ENCODE results near the gene DSTN. TPM values are rescaled to one million over a fixed set of nuclear protein-coding genes. Genes with fewer than 3 reads are reported as not detected.
A peak's percentile ranks its signal among the peaks of the same experiment; 100 is the strongest.

The DSTN gene
- total and polyA plus RNA-seq, 8 donors: 334 to 1,254 (median 577) TPM

DNA sequence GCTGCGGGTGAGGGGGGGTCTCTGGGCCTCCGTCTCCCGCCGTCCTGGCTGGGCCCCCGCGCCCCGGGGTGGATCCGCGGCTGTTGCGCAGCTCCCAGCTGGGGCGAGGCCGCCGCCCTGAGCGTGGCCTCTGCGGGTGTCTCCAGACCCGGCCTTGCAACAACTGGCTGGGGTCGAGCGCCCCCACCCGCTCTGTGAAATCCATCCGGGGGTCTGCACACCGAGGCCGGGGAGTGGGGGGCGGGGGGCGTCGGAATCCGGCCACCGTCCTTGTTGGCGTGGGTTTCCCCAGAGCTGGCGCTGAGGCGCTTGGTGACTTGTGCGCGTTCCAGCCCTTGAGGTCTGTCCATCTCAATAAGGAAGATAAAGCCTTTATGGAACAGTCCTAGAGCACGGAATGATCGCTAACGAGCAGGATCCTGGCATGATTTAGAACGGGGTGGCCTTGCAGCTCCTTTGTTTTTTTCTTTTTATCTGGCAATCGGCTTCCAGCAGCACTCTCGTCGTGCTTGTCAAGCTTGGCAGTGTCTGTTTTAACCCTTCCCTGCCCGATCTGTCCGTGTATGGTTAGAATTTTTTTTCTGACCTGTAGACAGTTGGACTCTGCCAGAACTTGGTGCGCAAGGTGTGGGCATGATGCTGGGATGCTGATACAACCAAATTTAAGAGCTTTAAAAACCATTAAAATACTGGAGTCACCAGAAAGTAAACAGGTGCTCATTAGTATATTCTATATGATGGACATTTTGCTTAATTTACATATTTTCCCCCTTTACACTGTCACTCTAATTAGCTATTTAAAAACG lies 675 bp downstream of the DSTN start:
- Histone ChIP-seq H3K4me3 (peak overlapping the region; percentile 70 to 98 (median 92)), H3K27me3 (no peaks in the 10 kb centered on the region), H3K4me1 (peaks cover 15 to 62% (median 47%) of the 10 kb centered on the region in 4 donors), H3K27ac (peak overlapping the region; percentile 95 to 100 (median 99)), H3K36me3 (peaks cover 0 to 11% (median 5%) of the 10 kb centered on the region in 4 donors), H3K9me3 (no peaks in the 10 kb centered on the region)
- WGBS, 5 donors: 0 to 2% (median 1%) methylated on average over 19 to 43 of the region's 43 CpGs
- peak; percentile 58 to 85 for DNase-seq
- intact Hi-C loops (cut with DNase I; ENCODE audit: low total_unique reads): no loop called here
- TF ChIP-seq EP300 (IDR thresholded peaks at IDR 0.05) (no peak), POLR2AphosphoS5 (IDR thresholded peaks at IDR 0.05) (peak in 2 of 3 donors; percentile 62 to 81), POLR2A (IDR thresholded peaks at IDR 0.05) (peak in 1 of 4 donors; percentile 25)
- TF ChIP-seq, protein P1, sequence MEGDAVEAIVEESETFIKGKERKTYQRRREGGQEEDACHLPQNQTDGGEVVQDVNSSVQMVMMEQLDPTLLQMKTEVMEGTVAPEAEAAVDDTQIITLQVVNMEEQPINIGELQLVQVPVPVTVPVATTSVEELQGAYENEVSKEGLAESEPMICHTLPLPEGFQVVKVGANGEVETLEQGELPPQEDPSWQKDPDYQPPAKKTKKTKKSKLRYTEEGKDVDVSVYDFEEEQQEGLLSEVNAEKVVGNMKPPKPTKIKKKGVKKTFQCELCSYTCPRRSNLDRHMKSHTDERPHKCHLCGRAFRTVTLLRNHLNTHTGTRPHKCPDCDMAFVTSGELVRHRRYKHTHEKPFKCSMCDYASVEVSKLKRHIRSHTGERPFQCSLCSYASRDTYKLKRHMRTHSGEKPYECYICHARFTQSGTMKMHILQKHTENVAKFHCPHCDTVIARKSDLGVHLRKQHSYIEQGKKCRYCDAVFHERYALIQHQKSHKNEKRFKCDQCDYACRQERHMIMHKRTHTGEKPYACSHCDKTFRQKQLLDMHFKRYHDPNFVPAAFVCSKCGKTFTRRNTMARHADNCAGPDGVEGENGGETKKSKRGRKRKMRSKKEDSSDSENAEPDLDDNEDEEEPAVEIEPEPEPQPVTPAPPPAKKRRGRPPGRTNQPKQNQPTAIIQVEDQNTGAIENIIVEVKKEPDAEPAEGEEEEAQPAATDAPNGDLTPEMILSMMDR (IDR thresholded peaks at IDR 0.05): no peak

DNA sequence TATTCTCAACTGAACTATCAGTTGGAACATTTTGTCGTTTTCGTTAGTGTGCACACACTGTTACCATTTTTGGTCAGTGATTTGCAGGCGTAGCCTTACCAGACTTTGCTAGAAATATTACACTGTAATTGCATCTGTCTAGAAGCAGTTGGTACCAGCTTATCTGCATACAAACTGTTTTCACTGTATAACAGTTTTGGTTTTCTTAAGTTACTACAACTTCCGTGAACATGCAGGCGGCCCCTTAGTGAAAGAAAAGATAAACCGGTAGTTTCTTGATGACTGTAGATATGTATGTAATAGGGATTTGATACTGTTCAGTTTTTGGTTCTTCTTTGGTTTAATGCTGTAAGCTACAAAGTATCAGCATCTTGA lies 1.3 kb downstream of the DSTN start:
- intact Hi-C loops (cut with DNase I; ENCODE audit: low total_unique reads): no loop called here
- TF ChIP-seq POLR2A (IDR thresholded peaks at IDR 0.05): no peak
- peak in 1 of 3 donors; percentile 39 for TF ChIP-seq POLR2AphosphoS5 (IDR thresholded peaks at IDR 0.05)
- Histone ChIP-seq H3K4me1 (peaks cover 19 to 68% (median 49%) of the 10 kb centered on the region in 4 donors), H3K27ac (peak overlapping the region in 4 of 5 donors; percentile 95 to 100 (median 100)), H3K36me3 (peaks cover 0 to 11% (median 5%) of the 10 kb centered on the region in 4 donors), H3K4me3 (peak overlapping the region; percentile 70 to 98 (median 92)), H3K27me3 (no peaks in the 10 kb centered on the region), H3K9me3 (no peaks in the 10 kb centered on the region)
- peak in 1 of 2 donors; percentile 37 for DNase-seq
- WGBS, 5 donors: 6 to 10% (median 7%) methylated on average over 6 of the region's 6 CpGs

DNA sequence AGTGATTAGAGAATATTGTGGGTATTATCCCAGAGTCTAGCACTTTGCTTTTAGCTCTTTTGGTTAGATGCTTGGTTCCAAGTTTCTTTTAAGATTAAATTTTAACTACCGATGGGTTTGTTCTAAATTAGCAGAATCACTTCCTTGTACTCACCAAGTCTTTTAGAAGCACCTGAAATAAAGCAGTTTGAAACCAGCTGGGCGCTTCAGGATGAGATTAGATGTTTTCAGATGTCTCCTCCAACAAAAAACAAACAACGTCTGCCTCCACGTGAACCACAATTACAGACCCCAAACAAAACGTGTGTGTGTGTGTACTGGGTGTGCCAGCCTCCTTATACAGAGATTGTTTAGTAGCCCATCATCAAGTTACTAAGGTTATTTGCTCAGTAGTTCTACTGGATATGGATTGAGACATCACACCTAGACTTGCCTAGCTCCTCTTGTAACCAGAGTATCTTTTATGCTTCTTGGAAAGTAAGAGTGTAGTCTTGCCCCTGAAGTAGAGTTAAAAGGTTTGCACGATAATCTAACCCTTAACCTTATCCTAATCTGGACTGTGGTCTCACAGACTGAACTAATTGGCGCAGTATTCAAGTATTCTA lies 2.3 kb downstream of the DSTN start:
- TF ChIP-seq EP300 (IDR thresholded peaks at IDR 0.05): no peak
- no peak for DNase-seq
- WGBS, 5 donors: 19 to 32% (median 28%) methylated on average over 7 of the region's 7 CpGs
- peak overlapping the region; percentile 70 to 98 (median 92) for H3K4me3 ChIP-seq
- peaks cover 0 to 11% (median 5%) of the 10 kb centered on the region in 4 donors for H3K36me3 ChIP-seq
- H3K27me3 ChIP-seq: no peaks in the 10 kb centered on the region
- intact Hi-C loops (cut with DNase I; ENCODE audit: low total_unique reads): no loop called here
- H3K27ac ChIP-seq: peak overlapping the region; percentile 88 to 100 (median 99)
- no peaks in the 10 kb centered on the region for H3K9me3 ChIP-seq
- peaks cover 20 to 78% (median 54%) of the 10 kb centered on the region in 4 donors for H3K4me1 ChIP-seq

DNA sequence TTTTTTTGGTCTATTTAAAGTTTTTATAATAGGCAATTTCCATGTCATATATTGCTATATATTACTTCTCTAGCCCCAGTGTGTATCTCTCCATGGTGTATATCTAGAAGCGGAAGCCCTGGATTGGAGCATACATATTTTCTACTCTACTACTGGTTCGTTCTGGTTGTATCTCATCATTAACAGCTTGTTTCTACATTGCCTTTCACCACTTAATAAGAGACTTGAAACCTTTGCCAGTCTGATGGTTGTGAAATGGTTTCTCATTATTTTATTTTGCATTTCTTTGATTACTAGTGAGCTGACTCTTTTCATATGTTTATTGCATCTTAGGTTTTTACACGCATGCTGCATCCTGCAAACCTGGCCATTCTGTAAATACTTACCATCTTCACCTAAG lies 3.6 kb downstream of the DSTN start:
- intact Hi-C loops (cut with DNase I; ENCODE audit: low total_unique reads): no loop called here
- no peak for DNase-seq
- H3K27ac ChIP-seq: peak overlapping the region in 3 of 5 donors; percentile 95 to 100 (median 100)
- no peaks in the 10 kb centered on the region for H3K27me3 ChIP-seq
- peaks cover 18 to 78% (median 53%) of the 10 kb centered on the region in 4 donors for H3K4me1 ChIP-seq
- no peak for TF ChIP-seq POLR2AphosphoS5 (IDR thresholded peaks at IDR 0.05)
- no peaks in the 10 kb centered on the region for H3K9me3 ChIP-seq
- 53 to 70% (median 60%) methylated on average over 3 of the region's 3 CpGs for WGBS, 5 donors
- peak overlapping the region in 3 of 4 donors; percentile 70 to 98 (median 95) for H3K4me3 ChIP-seq
- peaks cover 0 to 11% (median 5%) of the 10 kb centered on the region in 4 donors for H3K36me3 ChIP-seq

DNA sequence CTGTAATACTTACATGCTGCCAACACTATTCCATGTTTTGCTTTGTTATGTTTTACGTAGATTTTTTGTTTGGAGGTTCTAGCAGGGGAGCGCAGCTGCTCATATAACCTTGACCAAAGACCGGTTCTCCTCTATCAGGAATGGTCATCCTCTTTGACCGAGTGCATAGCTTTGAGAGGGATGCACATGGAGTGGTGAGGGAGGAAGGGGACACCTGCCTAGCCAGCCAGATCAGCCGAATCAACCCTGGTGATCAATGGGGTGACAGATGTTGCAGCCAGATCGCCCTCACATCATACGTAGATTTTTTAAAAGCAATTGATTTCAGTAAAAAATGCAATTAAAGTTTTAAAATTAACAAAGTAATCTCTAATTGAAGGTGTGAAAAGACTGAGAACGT lies 6.3 kb downstream of the DSTN start:
- Histone ChIP-seq H3K27ac (peak overlapping the region in 2 of 5 donors; percentile 16 to 44), H3K4me1 (peaks cover 32 to 97% (median 71%) of the 10 kb centered on the region in 4 donors)
- WGBS, 5 donors: 51 to 69% (median 58%) methylated on average over 8 of the region's 8 CpGs

DNA sequence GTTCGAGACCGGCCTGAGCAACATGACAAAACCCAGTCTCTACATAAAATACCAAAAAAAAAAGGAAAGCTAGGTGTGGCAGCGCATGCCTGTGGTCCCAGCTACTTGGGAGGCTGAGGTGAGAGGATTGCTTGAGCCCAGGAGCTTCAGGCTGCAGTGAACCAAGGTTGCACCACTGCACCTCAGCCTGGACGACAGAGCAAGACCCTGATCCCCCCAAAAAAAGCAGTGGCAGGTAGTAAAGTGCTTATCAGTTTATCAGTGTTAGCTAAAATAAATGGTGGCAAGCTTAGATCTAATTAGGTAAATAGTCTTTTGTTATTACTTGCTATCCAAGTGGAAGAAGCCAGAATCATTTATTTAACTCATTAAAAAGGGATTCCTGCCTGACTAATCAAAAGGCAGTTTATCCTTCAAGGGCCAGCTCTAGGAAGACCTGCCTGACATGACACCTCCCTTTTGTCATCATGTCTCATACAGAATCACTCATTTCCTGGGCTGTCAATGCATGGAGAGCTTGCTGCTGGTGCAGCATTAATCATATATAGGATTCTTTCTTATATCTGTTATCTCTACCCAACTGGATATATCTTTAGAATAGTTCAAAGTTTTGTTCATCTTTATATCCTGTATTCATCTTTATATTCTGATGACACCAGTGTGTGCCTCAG lies 9.6 kb downstream of the DSTN start:
- Histone ChIP-seq H3K36me3 (peaks cover 0 to under 1% (median 0%) of the 10 kb centered on the region in 4 donors), H3K27me3 (no peaks in the 10 kb centered on the region), H3K9me3 (no peaks in the 10 kb centered on the region), H3K4me1 (peaks cover 29 to 96% (median 62%) of the 10 kb centered on the region in 4 donors), H3K27ac (peak overlapping the region in 1 of 5 donors; percentile 56), H3K4me3 (no peak overlapping the region)
- intact Hi-C loops (cut with DNase I; ENCODE audit: low total_unique reads): no loop called here
- no peak for DNase-seq
- 71 to 80% (median 74%) methylated on average over 4 of the region's 4 CpGs for WGBS, 5 donors
- TF ChIP-seq POLR2A (IDR thresholded peaks at IDR 0.05) (no peak), POLR2AphosphoS5 (IDR thresholded peaks at IDR 0.05) (no peak), EP300 (IDR thresholded peaks at IDR 0.05) (no peak)
- TF ChIP-seq, protein P1 (IDR thresholded peaks at IDR 0.05): no peak

More for the DNA sequence above, 6.3 kb downstream of the DSTN start:
- H3K4me3 ChIP-seq: peak overlapping the region in 1 of 4 donors; percentile 14
- no peak for TF ChIP-seq EP300 (IDR thresholded peaks at IDR 0.05)
- no peak for DNase-seq
- H3K27me3 ChIP-seq: no peaks in the 10 kb centered on the region
- no peaks in the 10 kb centered on the region for H3K9me3 ChIP-seq
- H3K36me3 ChIP-seq: peaks cover 0 to 11% (median 5%) of the 10 kb centered on the region in 4 donors
- intact Hi-C loops (cut with DNase I; ENCODE audit: low total_unique reads): no loop called here

All from stomach (tissue), 9 donors.